HepG2 (cell line): Measurements from ENCODE around the gene SPRED2. TPM values are rescaled to one million over a fixed set of nuclear protein-coding genes. Genes with fewer than 3 reads are reported as not detected.
A peak's percentile ranks its signal among the peaks of the same experiment; 100 is the strongest.

Experiments
- AGO2 ChIP-seq: fragments of 200-400 bp; formaldehyde crosslinking; optimal IDR thresholded peaks from 2 replicates; pipeline ENCODE3; 2017; ENCODE audit warnings: mild to moderate bottlenecking, low read depth, low read length, moderate library complexity
- ARHGAP35 ChIP-seq: sonication (generic); formaldehyde crosslinking; IDR thresholded peaks from 2 replicates; pipeline ENCODE4 v1.9.0; 2022; ENCODE audit warnings: mild to moderate bottlenecking, inconsistent platforms, moderate library complexity, missing genetic modification reagents, borderline replicate concordance
- CREB1 ChIP-seq, 2 experiments: fragments of 450-650 bp in 1 of 2; IDR thresholded peaks; 2 replicates each; pipeline ENCODE4 v1.6.1; 2016 to 2017; ENCODE audit warnings: control low read depth in 1 of 2, mild to moderate bottlenecking in 1 of 2, missing compliant biosample characterization in 1 of 2, missing genetic modification characterization in 1 of 2
- IRF1 ChIP-seq: sonication (generic); formaldehyde crosslinking; IDR thresholded peaks from 2 replicates; pipeline ENCODE4 v1.4.0; 2020; ENCODE audit warnings: low read depth, mild to moderate bottlenecking, missing genetic modification reagents
- KMT2B ChIP-seq: IDR thresholded peaks from 2 replicates; pipeline ENCODE4 v1.6.1; 2016; ENCODE audit warnings: missing genetic modification reagents, missing compliant biosample characterization
- MAFK ChIP-seq, 2 experiments: IDR thresholded peaks in 1 of 2; conservative IDR thresholded peaks in 1 of 2; 2 replicates each; pipeline ENCODE4 v1.6.1; 2011; ENCODE audit warnings: improper control_type of control experiment in 2 of 2, low read length in 2 of 2
- MBNL3 ChIP-seq: fragments of 250-450 bp; sonication (Bioruptor Pico); conservative IDR thresholded peaks from 2 replicates; pipeline ENCODE4 v1.8.0; 2022; ENCODE audit warnings: mild to moderate bottlenecking, inconsistent platforms
- MIER2 ChIP-seq: IDR thresholded peaks from 2 replicates; pipeline ENCODE4 v1.6.1; 2016; ENCODE audit warnings: missing biosample characterization, missing genetic modification reagents
- PREB ChIP-seq: sonication (generic); formaldehyde crosslinking; IDR thresholded peaks from 2 replicates; pipeline ENCODE4 v1.4.0; 2020; ENCODE audit warnings: missing genetic modification reagents
- RARA ChIP-seq: IDR thresholded peaks from 2 replicates; pipeline ENCODE4 v1.6.1; 2016; ENCODE audit warnings: missing genetic modification reagents, missing compliant biosample characterization
- SIN3B ChIP-seq: fragments of 150-350 bp; IDR thresholded peaks from 2 replicates; pipeline ENCODE4 v1.6.1; 2014; ENCODE audit warnings: low read length
- ZBTB25 ChIP-seq: IDR thresholded peaks from 2 replicates; pipeline ENCODE4 v1.6.1; 2018; ENCODE audit warnings: missing genetic modification reagents
- ZHX1 ChIP-seq: sonication (generic); formaldehyde crosslinking; IDR thresholded peaks from 2 replicates; pipeline ENCODE4 v1.8.1; 2022; ENCODE audit warnings: low read depth, mild to moderate bottlenecking, missing genetic modification reagents
- ZNF510 ChIP-seq: sonication (generic); formaldehyde crosslinking; IDR thresholded peaks from 2 replicates; pipeline ENCODE4 v1.4.0; 2020; ENCODE audit warnings: low read depth, mild to moderate bottlenecking, missing genetic modification reagents
- ZNF577 ChIP-seq: sonication (generic); formaldehyde crosslinking; IDR thresholded peaks from 2 replicates; pipeline ENCODE4 v1.4.0; 2020; ENCODE audit warnings: mild to moderate bottlenecking, low read depth, missing genetic modification reagents, borderline replicate concordance
- ZNF639 ChIP-seq: conservative IDR thresholded peaks from 2 replicates; pipeline ENCODE4 v1.6.1; 2018; ENCODE audit warnings: missing genetic modification reagents
- ZNF674 ChIP-seq: sonication (generic); formaldehyde crosslinking; IDR thresholded peaks from 2 replicates; pipeline ENCODE4 v1.5.0; 2020; ENCODE audit warnings: low read depth, mild to moderate bottlenecking, missing genetic modification reagents
- ZNF775 ChIP-seq: sonication (generic); formaldehyde crosslinking; IDR thresholded peaks from 2 replicates; pipeline ENCODE4 v1.4.0; 2020; ENCODE audit warnings: missing genetic modification reagents, mild to moderate bottlenecking, moderate library complexity, borderline replicate concordance
- ZNF780A ChIP-seq: sonication (generic); formaldehyde crosslinking; IDR thresholded peaks from 2 replicates; pipeline ENCODE4 v1.8.0; 2022; ENCODE audit warnings: mild to moderate bottlenecking, missing genetic modification reagents, moderate library complexity
- ZNF790 ChIP-seq: sonication (generic); formaldehyde crosslinking; IDR thresholded peaks from 2 replicates; pipeline ENCODE4 v1.8.0; 2022; ENCODE audit warnings: missing genetic modification reagents, mild to moderate bottlenecking, borderline replicate concordance
- polyA plus RNA-seq, 8 experiments: library from polyadenylated mRNA; depleted of rRNA in 3 of 8; stranded (reverse) in 7 of 8; unstranded in 1 of 8; fragments of >200 nt; fragmentation: Illumina TruSeq in 4 of 8; extraction: Trizol in 4 of 8; gene quantifications; 2 replicates each; pipeline versions ENCODE4 v1.2.1 to v1.2.3, GENCODE V29; 2011 to 2016; ENCODE audit warnings: low read depth in 4 of 8, missing spikeins in 1 of 8, mixed read lengths in 1 of 8; ENCODE audit not compliant: insufficient read depth in 1 of 8
- total RNA-seq, 5 experiments: library from RNA; depleted of rRNA; stranded (reverse); fragments of >200 nt; fragmentation: Illumina TruSeq; extraction: Trizol; gene quantifications; 2 replicates each; pipeline ENCODE4 v1.2.3, GENCODE V29; 2016; ENCODE audit warnings: low read depth in 1 of 5
- TF ChIP-seq, protein P1 (sequence below): sonication (generic); formaldehyde crosslinking; IDR thresholded peaks from 2 replicates; pipeline ENCODE4 v1.5.0; 2020; ENCODE audit warnings: missing genetic modification reagents

Gene SPRED2
- total and polyA plus RNA-seq, 2 of the 13 experiments (the other 11 are each of a cell fraction or from before 2014, with no cell fraction given), result 13.0 to 37.0 TPM

DNA sequence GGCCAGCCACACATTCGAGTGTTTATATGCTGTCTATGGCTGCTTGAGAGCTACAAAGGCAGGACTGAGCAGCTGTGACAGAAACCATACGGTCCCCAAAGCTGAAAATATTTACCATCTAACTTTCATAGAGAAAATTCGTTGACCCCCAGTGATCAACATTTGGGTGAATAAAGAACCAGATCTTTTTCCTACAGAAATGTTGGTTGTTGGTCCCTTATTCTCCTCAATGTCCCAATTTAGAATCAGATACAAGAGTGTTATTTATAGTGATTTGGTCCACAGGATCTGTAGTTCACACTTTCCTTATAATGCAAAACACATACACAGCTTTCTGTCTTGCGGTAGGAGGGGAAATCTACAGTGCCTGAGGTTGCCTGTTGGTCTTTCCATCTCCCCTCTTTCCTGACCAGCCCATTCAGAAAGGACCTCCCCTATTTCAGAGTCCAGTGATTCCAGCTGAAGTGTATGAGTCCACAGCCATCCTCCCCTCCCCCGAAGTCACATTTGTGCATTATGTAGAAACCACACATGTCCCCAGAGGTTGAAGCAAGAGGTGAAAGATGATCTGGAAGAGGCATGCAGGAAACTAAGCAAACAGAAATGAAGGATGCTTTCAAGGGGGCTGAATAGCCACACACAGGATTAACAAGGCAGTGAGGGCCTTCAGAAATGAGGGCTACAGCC lies 61.9 kb downstream of the SPRED2 start (continued):
- TF ChIP-seq ZBTB25 (CRISPR knock-in tag), result no peak
- TF ChIP-seq ZNF674 (CRISPR knock-in tag), result no peak
- TF ChIP-seq ARHGAP35, result no peak
- TF ChIP-seq ZNF790 (CRISPR knock-in tag), result no peak
- no peak for TF ChIP-seq MAFK (conservative IDR thresholded peaks at IDR 0.05 in 1 of 2, IDR thresholded peaks at IDR 0.05 in 1 of 2; ENCODE audit: low read length in 2 of 2)
- TF ChIP-seq CREB1 (IDR thresholded peaks at IDR 0.05), result no peak
- TF ChIP-seq CREB1 (CRISPR knock-in tag; IDR thresholded peaks at IDR 0.05), result 0 out of 2 replicates have a peak, but pooled peaks have one; percentile 41
- TF ChIP-seq, protein P1, sequence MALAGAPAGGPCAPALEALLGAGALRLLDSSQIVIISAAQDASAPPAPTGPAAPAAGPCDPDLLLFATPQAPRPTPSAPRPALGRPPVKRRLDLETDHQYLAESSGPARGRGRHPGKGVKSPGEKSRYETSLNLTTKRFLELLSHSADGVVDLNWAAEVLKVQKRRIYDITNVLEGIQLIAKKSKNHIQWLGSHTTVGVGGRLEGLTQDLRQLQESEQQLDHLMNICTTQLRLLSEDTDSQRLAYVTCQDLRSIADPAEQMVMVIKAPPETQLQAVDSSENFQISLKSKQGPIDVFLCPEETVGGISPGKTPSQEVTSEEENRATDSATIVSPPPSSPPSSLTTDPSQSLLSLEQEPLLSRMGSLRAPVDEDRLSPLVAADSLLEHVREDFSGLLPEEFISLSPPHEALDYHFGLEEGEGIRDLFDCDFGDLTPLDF, result no peak
- TF ChIP-seq MBNL3 (CRISPR knock-in tag), result no peak
- TF ChIP-seq ZNF577 (CRISPR knock-in tag), result no peak
- no peak for TF ChIP-seq ZNF780A (CRISPR knock-in tag)
- TF ChIP-seq AGO2, result no peak
- no peak for TF ChIP-seq PREB
- TF ChIP-seq IRF1 (CRISPR knock-in tag), result no peak
- no peak for TF ChIP-seq ZNF510
- no peak for TF ChIP-seq ZNF639 (CRISPR knock-in tag)
- no peak for TF ChIP-seq MIER2 (CRISPR knock-in tag)
- no peak for TF ChIP-seq SIN3B
- peak; percentile 50 for TF ChIP-seq RARA (CRISPR knock-in tag)
- no peak; the same call in 1 of the 2 replicates for TF ChIP-seq ZHX1
- no peak for TF ChIP-seq KMT2B
- TF ChIP-seq ZNF775 (CRISPR knock-in tag), result no peak
